Endothelial cell of hepatic sinusoid (primary cell): ENCODE data around the gene ORC5.

Source experiments
- in situ Hi-C: cut with HindIII; loops from 2 replicates; pipeline ENCODE4 v1.10.0; 2017; ENCODE audit warnings: low sequenced_read_pairs

Gene ORC5

DNA sequence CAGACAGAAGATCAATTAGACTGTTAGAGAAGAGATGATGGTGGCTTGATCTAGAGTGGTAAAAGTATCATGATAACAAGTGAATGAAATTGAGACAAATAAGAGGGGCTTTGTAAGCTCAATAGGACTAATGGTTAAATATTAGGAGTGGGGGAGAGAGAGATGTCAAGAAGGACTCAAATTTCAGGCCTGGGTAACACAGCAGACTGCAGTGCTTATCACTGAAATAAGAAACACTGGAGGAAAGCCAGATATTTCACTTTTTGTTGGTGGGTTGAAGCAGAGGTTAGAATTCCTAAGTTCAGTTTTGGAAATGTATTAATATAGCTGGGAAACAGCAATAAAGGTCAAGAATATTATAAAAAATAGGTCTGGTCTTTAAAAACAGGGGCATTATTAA is 74.6 kb downstream of the ORC5 start:
- in situ Hi-C loops, result no loop called here

DNA sequence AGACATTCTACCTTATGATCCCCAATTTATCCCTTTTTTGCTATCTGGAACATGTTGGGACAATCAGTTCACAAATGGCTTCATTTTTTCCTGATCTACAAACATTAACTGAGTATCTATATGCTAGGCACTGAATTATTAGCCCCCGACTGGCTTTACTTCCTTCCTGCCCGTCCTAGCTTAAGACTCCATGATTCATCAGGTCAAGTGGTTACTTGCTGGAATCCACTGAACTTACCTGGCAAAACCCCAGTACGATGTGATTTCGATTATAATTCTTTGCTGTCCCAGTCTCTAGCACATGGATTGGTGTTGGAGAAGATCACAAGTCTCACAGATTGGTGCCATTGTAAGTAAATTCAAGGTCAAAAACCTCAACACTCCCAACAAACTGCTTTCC is 77.1 kb downstream of the ORC5 start:
- in situ Hi-C loops, result no loop called here

DNA sequence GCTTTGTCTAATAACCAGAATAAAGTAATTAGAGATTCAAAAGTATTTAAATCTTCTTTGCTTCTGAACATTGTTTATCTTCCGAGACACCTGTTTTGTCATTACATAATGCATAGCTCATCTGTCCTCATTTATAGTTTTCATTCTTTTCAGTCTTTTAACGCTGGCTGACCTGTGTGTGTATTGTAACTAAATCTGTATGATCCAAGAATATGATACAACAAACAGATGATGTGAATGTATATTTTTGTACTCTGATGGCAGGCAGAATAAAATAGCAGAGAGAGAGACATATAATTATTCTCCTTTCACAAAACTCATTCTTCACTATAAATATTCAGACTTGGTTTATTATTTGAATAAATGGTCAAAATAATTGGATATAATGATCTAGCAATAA is 80.6 kb downstream of the ORC5 start:
- in situ Hi-C loops, result no loop called here

DNA sequence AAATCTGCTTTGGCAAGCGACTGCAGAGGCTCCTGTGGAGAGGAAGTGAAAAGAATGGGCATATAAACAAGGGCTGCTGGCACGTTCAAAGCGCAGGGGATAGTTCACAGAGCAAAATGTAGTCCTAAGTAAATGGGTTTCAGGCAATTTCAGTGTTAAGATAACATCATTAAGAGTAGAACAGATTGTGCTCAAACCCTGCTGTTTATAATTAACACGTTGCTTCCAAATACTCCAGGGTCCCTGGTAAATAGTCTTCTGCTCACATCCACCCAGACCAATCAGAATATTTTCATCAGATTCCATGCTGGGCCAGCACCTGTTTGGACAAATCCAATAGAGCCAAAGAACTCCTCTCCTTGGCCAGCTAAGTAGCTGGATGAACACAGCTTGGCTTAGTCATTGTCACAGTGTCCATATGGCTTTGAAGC is 81.4 kb downstream of the ORC5 start:
- in situ Hi-C loops, result no loop called here

DNA sequence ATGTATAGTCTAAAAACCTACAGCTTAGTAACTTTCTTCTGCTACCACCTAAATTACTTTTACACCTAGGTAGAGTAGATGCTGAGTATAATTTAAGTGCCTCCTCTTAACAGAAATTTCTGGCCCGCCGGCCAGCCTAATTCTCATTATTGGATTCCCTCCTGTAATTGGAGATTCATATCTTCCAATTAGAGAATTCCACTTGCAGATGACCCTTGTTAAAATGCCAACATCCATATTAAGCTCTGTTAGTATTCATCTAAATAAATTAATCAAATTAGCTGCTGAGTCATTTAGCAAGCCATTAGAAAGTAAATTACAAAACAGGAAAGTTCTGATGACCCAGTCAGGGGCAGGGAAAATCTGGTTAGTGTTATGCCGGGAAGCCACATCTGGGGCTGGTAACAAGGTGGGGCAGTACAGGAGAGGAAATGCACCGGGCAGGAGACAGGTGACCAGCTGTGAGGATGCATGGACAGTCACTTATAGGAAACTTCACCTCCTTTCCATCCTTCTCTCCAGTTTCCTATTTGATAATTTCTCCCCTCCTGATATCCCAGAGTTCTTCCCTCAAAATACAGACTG is 82.8 kb downstream of the ORC5 start:
- in situ Hi-C loops, result no loop called here

DNA sequence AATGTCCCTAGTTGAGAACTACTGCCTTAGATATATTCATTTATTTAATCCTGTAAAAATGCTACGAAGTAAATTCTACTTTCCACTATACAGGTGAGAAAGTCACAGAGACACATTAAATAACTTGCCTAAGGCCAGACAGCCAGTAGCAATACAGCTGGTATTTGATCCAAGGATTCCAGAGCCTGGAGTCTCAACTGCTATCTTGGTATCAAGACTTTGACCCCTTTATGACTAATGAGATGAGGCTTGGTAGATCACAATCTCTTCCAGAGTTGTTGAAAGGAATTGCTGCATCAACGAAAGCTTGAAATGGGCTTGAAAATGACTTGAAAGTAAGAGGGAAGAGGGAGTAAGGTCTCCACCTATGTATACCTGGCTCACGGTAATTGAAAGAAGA is 83.3 kb downstream of the ORC5 start:
- in situ Hi-C loops, result no loop called here

DNA sequence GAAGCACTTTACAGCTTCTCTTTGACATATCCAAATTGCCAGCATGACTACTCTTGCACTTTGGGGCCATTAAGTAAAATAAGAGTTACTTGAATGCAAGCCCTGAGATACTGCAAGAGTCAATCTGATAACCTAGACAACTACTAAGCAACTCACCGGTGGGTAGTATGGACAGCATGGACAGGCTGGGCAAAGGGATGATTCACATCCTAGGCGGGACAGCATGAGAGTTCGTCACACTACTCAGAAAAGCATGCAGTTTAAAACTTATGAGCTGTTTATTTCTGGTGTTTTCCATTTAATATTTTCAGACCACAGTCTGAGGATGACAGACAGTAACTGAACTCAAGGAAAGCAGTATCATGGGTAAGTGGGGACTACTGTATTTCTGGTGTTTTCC is 84.0 kb downstream of the ORC5 start:
- in situ Hi-C loops, result no loop called here

DNA sequence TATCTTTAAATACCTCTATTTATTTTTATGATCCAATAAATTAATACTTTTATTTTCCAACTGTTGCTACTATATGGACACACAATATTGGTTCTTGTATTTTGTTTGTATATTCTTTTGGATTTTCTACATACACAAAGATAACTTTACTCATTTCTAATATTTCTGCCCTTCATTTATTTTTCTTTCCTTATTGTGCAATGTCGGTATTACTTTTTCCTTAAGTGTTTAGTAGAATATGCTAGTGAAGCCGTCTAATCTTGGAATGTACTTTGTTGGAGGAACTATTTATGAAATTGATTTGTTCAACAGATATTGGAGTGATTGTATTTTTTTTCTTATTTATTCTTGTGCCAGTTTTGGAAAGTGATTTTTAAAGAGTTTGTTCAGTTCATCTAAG is 94.0 kb downstream of the ORC5 start:
- in situ Hi-C loops, result no loop called here

DNA sequence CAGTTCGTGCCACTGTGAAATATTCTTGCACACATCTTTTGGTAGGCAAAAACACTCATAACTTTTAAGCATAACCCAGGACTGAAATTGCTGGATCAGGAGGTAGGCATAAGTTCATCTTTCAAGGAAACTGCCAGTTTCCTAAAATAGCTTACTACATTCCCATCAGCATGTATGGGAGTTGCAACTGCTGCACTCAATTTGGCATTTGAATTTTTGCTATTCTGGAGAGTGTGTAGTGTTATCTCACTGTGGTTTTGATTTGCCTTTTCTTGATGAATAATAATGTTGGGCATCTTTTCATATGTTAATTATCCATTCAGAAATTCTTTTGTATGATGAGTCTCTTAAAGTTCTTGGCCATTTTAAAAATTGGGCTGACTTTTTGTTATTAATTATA is 95.2 kb downstream of the ORC5 start:
- in situ Hi-C loops, result no loop called here

DNA sequence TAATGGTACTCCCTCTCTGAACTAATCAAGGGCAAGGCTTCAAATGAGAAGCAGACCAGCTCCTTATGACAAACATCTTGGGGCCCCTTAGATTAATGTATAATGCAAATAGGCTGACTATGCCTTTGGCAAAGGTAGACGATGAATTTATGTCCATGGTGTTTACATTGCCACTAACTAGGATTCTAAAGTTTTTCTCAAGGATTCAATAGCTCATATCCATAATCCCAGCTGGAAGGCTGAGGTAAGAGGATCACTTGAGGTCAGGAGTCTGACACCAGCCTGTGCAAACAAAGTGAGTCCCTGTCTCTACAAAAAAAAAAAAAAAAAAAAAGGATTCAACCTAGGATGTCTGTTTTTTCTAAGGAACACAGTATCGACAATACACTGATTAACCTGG is 96.5 kb downstream of the ORC5 start:
- in situ Hi-C loops, result no loop called here

DNA sequence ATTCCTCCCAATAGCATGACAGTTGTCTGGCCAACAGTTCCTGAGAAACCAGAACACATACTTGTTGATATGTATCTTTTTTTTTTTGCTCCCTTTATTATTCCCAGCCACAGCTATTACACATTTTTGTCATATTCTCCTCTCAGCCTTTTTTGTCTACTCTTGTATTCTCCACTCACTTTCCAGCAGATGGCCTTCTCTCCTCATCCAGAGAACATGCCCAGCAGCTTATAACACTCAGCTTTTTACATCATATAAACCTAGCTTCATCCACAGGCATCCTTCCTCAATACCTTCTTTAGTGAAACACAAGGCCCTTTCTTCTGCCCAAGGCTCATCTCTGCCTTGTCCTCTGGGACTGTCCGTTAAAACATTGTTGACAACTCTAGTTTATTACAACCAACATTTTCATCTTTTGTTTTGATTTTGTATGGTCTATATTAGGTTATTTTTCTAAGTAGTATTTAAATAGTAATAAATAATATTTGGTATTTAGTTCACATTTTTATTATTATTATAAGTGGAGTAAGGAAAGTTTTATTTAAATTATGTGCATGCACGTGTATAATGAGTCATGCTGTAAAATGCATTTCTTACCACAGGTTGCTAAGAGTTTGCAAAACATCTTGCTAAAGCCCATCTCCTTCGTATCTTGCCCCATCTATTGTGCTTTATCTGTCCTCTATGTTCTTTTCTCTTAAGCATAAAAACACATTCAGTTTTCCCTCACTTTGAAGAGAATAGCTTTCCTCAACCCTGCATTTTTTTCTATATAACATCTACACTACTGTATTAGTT is 101.5 kb downstream of the ORC5 start:
- in situ Hi-C loops, result no loop called here

DNA sequence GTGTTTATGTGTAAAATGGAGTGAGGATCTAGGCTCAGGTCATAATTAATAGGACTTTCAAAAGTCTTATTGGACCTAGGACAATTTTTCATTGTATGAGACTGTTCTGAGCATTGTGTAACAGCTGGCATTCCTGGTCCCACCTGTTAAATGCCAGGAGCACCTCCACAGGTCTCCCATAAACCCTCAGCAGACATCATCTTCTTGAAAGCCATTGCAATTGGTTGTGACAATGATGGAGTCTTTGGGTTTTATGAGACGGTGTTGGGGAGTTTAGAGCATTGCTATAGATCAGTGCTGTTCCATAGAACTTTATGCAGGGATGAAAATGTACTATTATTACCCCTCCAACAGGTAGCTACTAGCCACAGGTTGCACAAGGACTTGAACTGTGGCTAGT is 108.9 kb downstream of the ORC5 start:
- in situ Hi-C loops, result no loop called here

DNA sequence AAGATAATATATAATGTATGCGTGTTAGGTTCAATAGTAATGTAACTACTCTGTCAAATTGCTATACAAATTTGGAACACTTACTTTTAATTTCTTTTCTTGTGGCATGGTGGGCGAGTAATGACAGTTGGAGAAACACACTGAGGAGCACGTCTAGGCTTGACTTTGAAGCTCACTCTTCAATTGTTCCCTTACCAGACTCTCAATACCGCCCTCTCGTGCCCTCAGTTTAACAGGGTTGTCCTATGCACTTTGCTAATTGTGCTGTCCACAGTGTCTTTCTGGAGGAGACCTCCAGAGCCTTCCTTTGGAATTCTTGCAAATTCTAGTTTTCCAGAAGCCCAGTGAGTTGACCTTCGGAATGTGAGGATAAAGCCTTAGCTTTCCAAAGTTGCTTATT is 111.1 kb downstream of the ORC5 start:
- in situ Hi-C loops, result no loop called here

DNA sequence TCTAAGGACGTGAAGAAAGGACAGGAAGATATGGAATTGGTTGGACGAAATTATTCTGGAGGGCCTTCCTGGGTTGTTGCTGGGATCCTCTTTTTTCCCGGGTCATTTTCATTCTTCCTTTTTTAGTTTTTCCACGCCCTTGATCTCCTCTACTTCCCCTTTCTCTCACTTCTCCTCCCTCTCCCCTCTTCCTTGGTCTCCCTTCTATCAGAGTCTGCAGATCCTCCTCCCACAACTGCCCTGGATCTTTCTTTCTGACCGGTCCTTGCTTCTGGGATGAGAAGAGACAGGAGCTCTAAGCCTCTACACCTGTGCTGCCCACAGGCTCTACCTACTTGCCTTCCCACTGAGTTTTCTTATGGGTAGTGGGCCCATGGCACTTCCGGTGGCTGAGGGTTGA is 114.7 kb downstream of the ORC5 start:
- in situ Hi-C loops, result no loop called here

DNA sequence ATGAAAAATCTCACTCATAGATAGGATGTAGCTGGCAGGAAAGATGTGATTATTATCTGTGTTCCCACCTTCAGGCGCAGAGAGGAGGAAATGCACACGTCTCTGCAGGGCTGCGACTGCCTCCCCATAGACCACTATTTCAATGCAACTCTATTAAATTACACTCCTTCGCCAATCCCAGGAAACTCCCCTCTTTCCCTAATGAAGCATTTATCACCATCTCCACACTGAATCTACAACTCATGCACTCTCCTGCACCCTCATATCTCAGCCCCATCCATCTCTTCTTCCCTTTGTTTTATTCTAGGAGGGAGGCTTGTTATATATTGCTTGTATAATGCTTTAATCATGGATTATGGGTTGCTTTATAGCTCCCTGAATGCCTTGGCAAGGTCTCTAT is 116.6 kb downstream of the ORC5 start:
- in situ Hi-C loops, result no loop called here

DNA sequence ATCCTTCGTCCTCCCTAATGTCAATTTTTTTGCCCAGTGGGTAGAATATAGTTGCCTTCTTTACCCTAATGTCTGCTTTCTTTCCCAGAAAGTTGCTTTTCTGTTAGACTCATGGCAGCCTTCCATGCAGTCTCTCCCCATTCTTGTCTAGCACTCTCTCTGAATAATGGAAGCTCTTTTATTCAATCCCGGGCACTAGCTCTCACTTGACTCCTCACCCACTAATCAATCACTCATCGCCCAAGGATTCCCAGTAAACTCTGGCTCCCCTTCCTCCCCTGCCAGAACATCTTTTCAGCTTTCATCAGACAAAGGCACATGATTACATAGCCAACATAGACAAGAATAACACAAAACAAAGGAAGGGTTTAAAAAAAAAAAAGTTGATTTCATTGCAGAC is 118.2 kb downstream of the ORC5 start:
- in situ Hi-C loops, result no loop called here

DNA sequence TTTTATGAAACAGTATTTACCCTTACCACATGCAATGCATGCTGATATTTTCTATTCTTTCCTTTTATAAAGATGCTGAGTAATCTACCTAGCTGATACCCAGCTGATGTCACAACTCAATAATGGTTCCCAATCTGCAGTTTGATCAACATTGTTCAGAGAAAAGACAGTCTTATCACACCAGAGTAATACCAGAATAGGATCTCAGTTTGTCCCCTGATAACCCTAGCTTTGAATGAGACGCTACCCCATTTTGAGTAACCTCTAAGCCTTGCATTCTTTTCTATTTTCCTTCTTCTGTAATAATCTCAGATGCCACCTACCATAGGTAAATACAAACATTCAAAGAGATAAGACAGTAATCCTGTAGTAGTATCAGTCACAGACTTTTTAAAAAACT is 118.8 kb downstream of the ORC5 start:
- in situ Hi-C loops, result no loop called here
